VCaP (cell line): ENCODE results near the gene ZFX.
A peak's percentile ranks its signal among the peaks of the same experiment; 100 is the strongest.

ENCODE experiments used
- H3K27ac ChIP-seq: fragments of 450-650 bp; 2 replicates; pipeline ENCODE4 v1.5.1; 2017
- TF ChIP-seq, protein P1 (sequence below): fragments of 450-650 bp; conservative IDR thresholded peaks from 2 replicates; pipeline ENCODE4 v1.5.1; 2017; ENCODE audit warnings: mild to moderate bottlenecking, moderate library complexity

ZFX gene

DNA sequence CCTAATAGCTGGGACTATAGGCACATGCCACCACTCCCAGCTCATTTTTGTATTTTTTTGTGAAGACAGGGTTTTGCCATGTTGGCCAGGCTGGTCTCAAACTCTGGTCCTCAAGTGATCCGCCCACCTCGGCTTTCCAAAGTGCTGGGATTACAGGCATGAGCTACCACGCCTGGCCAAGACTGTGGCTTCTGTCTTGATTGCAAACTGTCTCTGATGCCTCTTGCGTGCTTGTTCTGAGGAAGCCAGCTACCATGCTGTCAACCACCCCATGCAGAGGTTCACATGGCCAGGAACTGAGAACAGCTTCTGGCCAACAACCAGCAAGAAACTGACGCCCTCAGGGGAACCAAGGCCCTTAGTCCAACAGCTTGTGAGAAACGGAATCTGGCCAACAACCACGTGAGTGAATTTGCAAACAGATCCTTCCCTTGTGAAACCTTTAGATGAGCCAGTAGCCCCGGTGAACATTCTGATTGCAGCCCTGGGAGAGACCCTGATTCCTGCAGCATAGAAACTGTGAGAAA is 93.2 kb downstream of the ZFX start:
- TF ChIP-seq, protein P1, sequence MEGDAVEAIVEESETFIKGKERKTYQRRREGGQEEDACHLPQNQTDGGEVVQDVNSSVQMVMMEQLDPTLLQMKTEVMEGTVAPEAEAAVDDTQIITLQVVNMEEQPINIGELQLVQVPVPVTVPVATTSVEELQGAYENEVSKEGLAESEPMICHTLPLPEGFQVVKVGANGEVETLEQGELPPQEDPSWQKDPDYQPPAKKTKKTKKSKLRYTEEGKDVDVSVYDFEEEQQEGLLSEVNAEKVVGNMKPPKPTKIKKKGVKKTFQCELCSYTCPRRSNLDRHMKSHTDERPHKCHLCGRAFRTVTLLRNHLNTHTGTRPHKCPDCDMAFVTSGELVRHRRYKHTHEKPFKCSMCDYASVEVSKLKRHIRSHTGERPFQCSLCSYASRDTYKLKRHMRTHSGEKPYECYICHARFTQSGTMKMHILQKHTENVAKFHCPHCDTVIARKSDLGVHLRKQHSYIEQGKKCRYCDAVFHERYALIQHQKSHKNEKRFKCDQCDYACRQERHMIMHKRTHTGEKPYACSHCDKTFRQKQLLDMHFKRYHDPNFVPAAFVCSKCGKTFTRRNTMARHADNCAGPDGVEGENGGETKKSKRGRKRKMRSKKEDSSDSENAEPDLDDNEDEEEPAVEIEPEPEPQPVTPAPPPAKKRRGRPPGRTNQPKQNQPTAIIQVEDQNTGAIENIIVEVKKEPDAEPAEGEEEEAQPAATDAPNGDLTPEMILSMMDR, result no peak

GRCh38 chrX:24243188-24243587 is 93.7 kb downstream of the ZFX start:
- peak overlapping the region; percentile 55 for H3K27ac ChIP-seq
- TF ChIP-seq, protein P1, result no peak

More for the DNA sequence above, 93.2 kb downstream of the ZFX start:
- H3K27ac ChIP-seq, result peak overlapping the region; percentile 55

DNA sequence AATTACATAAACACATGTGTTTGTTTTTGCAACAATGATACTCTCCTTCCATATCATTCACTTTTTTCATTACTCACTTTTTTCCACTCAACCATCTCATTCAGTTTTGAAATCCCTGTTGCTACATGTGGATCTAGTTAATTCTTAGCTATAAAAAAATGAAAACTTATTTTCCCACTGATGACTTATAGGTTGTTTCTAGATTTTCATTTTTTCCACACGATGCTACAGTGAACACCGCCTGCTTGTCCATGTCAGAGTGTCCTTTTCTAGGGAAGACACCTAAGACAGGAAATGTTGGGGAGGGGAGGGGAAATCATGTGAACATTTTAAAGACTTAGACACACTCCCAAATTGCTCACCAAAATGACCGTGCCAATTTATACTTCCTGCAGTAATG is 94.2 kb downstream of the ZFX start:
- peak overlapping the region; percentile 55 for H3K27ac ChIP-seq
- TF ChIP-seq, protein P1, result no peak

GRCh38 chrX:24245202-24245601 is 95.7 kb downstream of the ZFX start:
- TF ChIP-seq, protein P1, result no peak
- H3K27ac ChIP-seq, result no peak overlapping the region

- H3K27ac ChIP-seq, result no peak overlapping the region
- TF ChIP-seq, protein P1, result no peak
These were observed 98.5 kb downstream of the ZFX start for GRCh38 chrX:24248042-24248441.

DNA sequence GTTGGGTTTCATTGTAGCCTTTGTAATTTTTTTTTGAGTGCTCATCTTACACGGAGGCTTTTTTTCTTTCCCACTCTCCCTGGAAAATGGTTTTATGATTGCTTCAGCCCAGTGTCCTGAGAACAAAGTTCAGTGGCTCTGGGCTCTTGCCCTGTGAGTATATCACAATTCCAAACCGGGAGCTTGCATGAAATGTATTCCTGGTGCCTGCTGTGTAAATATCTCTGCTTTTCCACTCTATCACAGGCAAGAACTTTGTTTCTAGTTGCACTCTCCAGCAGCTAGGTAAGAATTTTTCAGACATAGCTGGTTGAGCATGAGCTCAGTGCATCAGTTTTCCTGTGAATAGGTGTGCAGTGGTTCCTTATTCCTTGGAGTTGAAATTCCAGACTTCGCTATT is 103.5 kb downstream of the ZFX start:
- TF ChIP-seq, protein P1, result no peak
- no peak overlapping the region for H3K27ac ChIP-seq

GRCh38 chrX:24253469-24253868 is 103.9 kb downstream of the ZFX start:
- no peak overlapping the region for H3K27ac ChIP-seq
- TF ChIP-seq, protein P1, result no peak
